Right lung (tissue), 5 donors: ENCODE results near the gene CCDC6. TPM values are rescaled to one million over a fixed set of nuclear protein-coding genes. Genes with fewer than 3 reads are reported as not detected.

Experiments used
- DNase-seq, 2 donors: peaks; one replicate each; pipeline ENCODE4 v3.0.0-alpha.2; 2013
- polyA plus RNA-seq, 5 donors: library from polyadenylated mRNA; unstranded; fragments of 120-200 nt; gene quantifications; one replicate each; pipeline versions ENCODE4 v1.2.1 to v1.2.3, GENCODE V29; 2013; ENCODE audit warnings: inconsistent platforms in 1 of 5, low replicate concordance in 1 of 5; ENCODE audit not compliant: insufficient read length in 5 of 5, insufficient read depth in 1 of 5

CCDC6 gene
- polyA plus RNA-seq, 5 donors = 25.8 to 43.0 (median 40.0) TPM

DNA sequence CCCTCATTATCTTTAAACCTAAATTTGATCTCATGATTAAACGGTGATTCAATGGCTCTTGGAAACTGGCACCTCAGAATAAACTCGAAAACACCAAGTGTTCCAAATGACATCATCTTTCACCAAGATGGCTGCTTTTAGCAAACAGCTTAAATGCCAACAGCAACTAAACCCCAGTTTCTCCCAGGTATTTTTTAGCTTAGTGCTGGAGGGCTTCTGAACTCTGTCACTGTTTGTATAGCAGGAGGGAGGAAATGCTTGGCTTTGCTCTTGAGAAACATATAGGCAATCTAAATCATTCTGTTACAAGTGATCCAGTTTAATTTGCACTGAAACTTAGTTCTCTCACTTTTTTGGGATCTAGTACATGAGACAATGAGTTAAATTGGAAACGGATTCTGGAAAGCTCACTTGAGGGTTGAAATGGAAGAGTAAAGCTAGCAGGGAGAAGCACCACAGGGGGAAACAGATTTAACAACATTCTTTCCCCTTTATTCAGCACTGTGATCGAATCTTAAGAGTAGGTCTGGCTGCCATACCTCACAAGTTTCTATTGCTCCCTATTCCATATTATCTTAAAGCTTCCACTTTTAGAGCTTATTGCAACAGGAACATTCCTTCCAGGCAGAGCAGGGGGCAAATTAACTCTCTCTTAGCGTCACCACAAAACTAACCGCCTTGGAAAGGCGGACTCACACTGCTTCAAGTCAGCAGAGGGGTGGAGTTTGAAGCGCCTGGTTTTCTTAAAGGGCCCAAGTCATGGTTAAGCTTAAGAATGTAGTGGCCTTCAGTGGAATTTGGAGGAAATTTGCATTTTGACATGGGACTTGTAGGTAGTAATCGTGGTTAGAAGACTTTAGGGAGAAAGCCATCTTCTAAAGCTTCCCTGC is 1.8 kb upstream of the CCDC6 start:
- DNase-seq = peak; percentile 77 to 80

DNA sequence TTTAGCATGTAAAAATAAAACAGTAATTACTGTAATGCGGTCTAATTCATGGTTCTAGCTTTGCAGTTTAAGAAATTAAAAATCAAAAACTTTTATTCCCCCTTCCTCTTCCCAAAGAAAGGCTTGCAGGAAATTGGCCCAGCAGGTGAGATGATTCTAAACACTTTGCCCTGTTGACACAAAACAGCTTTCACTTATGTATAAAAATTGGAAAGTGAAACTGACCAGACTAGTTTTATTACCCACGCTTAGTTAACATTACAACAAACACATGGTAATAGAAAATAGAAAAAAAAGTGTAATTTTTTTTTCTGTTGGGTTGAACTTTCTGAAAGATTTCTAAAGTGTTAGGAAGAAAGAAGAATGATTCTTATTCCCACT is 1.2 kb upstream of the CCDC6 start:
- no peak for DNase-seq

DNA sequence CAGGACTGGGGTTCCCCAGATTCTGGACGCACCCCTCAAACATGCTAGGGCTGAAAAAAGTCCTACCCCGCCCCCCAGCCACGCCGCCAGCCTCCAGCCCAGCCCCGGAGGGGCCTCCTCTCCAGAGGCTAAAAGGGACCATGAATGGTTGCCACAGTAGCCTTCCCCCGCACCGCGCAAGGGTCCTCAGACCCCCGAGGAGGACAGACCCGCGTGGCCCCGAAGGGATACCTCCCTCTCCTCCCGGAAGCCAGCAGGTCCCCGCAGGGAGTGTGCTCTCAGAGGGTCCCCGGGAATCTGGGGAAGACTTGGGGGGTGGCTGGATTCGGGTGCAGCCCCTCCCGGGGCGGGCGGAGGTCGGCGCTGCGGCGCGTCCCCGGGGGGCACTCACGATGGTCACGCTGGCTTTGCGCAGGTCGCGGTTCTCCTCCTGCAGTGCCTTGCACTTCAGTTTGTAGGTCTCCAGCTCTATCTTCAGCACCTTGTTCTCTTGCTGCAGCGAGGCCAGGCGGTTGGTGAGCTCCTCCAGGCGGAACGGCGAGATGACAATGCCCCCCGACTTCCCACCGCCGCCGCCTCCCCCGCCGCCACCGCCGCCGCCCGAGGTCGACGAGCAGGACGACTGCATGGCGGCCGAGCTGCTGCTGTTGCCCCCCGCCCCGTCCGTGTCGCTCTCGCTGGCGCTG is 482 bp downstream of the CCDC6 start:
- no peak for DNase-seq

- DNase-seq = peak; percentile 31 to 38
Observed at GRCh38 chr10:59905066-59905730, 1.2 kb downstream of the CCDC6 start.

DNA sequence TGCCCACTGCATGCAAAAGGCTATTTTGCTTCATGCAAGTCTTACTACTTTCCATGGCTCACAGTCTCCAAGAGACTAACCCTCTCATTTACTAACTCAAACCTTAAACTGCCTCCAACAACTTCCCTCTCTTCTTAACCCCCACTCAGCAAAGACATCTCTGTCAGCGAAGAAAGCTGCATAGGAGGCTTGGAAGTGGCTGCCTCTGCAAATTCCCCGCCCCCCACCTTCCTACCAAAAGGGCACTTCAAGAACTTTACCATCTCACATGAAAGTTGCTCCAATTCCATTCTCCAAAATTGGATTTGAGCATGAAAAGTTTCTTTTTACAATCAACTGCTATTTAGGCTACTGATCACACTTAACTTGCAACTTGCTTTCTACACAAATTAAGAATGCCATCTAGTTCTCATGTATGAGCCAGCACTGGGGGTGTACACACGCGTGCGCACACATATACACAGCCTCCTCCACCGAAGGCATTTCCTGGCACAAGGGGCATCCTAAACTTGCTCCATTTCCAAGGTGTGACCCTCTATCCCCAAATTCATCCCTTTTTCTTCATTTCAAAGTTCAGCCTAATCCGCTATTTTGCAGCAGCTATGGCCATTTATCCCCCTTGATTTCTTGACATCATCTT is 1.8 kb downstream of the CCDC6 start:
- DNase-seq = no peak

GRCh38 chr10:59903871-59904270 is 2.5 kb downstream of the CCDC6 start:
- DNase-seq = no peak

DNA sequence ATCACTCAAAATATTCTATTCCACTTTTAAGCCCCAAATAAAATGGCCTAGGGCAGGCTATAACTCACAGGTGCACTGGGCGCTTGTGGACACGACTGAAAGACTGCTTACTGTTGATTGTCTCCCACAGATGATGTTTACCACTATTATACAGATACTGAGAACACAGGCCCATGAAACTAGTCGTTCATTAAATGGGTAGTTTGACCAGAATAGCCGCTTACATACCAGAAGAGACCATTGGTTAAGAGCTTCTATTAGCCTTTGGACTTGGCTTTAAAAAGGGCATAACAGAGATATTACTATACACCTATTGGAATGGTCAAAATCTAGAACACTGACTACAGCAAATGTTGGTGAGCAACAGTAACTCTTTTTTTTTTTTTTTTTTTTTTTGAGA is 4.3 kb downstream of the CCDC6 start:
- DNase-seq = no peak

GRCh38 chr10:59901470-59901869 is 4.9 kb downstream of the CCDC6 start:
- no peak for DNase-seq

GRCh38 chr10:59900048-59900727 is 6.2 kb downstream of the CCDC6 start:
- DNase-seq = no peak

- DNase-seq = no peak
Observed at GRCh38 chr10:59898125-59898835, 8.1 kb downstream of the CCDC6 start.

GRCh38 chr10:59896191-59896590 is 10.2 kb downstream of the CCDC6 start:
- DNase-seq = no peak

GRCh38 chr10:59895629-59896116 is 10.7 kb downstream of the CCDC6 start:
- no peak for DNase-seq

DNA sequence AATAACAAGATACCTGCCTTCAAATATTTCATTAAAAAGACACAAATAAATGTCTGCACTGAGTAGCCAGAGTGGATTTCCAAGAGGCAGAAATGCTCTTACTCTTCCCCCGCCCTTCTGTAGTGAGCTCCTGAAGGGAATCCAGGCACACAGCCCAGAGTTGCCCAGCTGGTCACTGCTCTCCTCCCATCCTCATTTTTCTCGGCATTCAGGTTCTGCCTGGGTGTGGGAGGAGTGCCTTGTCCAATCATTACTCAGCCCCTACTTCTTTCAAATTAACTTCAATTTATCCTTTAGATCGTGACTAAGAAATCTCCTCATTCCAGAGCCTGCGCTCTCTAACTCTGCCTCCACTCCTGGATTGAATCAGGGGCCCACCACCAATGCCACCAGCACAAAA is 12.2 kb downstream of the CCDC6 start:
- DNase-seq = peak in 1 of 2 donors; percentile 36

- DNase-seq = no peak
Observed at GRCh38 chr10:59892697-59893096, 13.7 kb downstream of the CCDC6 start.

DNA sequence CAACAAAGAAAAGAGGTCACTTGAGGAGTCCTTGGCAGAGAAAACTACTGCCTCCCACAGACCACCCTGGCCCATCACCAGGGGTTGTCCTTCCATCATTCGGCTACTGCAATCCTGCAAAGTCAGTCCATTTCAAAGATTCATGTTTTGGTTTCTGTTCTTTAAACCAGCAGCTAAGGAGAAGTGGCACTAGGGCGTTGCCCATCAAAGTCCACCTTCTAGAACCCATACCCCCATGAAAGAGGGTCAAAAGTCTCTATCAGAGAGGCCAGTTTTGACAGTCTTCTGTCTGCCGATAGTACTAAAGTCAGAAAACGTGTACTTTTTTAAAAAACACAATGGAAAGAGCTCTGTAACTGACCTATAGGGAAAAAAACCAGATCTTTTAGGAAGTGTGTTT is 14.4 kb downstream of the CCDC6 start:
- DNase-seq = no peak

DNA sequence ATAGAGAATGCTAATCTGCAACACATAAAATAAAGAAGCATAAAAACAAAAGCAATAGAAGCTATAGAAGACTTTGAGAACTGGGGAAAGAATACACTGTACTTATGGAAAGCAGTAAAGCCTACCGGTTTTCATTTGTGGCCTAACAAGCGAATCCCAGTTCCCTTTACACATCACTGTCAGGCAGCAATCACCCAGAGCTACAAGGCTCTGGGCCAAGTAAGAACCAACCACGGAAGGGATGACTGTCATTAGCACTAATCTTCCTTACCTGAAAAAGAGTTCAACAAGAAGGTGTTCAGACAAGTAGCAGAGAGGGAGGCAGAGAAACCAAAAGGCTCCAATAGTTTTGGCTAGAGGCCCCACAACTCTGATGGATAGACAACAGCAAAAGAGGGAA is 15.0 kb downstream of the CCDC6 start:
- DNase-seq = no peak

- DNase-seq = no peak
Observed at GRCh38 chr10:59888781-59889435, 17.4 kb downstream of the CCDC6 start.

DNA sequence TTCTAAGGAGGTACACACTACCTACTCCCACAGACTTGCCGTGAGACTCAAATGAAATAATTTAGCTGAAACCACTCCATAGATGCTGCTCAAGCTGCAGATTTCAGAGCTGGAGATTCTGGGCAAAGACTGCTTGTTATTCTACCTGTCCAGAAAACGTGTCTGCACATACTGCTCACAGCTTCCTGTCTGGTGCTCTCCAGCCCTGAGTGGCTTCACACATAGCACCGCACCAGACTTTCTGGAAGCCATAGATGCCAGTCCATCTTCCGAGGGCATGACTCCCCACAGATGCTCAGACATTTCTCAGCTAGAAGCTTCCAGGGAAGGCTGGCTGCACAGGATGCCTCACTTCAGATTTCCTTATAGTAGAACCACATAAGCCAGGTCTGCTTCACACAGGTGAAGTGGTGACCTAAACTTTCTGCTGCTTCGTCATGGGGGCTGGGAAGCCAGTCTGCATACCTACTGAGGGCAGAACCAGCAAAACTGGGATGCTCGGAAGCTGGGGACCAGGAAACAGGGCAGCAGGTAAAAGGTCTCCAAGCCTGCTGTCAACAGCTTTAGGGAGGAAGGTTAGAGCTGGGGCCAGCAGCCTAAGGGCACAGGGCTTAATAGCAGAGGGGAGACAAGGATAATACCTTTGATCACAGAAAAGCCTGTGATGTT is 18.2 kb downstream of the CCDC6 start:
- DNase-seq = no peak

DNA sequence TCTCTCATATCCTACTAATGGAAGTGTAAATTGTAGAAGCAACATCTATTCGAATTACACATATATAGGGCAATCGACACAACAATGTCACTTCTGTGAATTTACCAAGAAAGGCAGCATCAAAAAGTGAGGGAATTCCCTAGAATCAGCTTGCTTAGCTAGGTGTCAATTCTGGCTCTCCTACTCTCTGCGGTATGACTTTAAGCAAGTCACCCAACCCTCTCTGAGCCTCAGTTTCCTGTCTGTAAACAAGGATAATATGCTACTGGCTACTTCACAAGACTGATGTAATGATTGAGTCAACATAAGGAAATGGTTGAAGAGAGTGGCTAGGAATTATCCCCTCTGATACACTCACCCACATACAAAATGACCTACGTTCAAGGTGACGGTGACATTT is 19.4 kb downstream of the CCDC6 start:
- no peak for DNase-seq
